ENCODE measurements around the gene STK35.

STK35 gene

GRCh38 chr20:2101057-2101864 is at the start of gene STK35:
TSS of gene STK35 (plus strand) at chr20:2101827. CDS start at chr20:2101882, 55 bp downstream.
- peak; percentile 74 for DNase-seq

GRCh38 chr20:2051946-2052345 is 49.7 kb upstream of the STK35 start:
- no peak for DNase-seq

- no peak for DNase-seq
Measured at GRCh38 chr20:2052741-2053140, 48.9 kb upstream of the STK35 start.

- no peak for DNase-seq
Measured at GRCh38 chr20:2053615-2054014, 48.0 kb upstream of the STK35 start.

- no peak for DNase-seq
Measured at GRCh38 chr20:2054911-2055310, 46.7 kb upstream of the STK35 start.

- no peak for DNase-seq
Measured at GRCh38 chr20:2059411-2059810, 42.2 kb upstream of the STK35 start.

GRCh38 chr20:2065099-2065498 is 36.5 kb upstream of the STK35 start:
- DNase-seq = no peak

- DNase-seq = no peak
Measured at GRCh38 chr20:2066461-2067122, 35.0 kb upstream of the STK35 start.

GRCh38 chr20:2080532-2081224 is 20.9 kb upstream of the STK35 start:
- no peak for DNase-seq

- no peak for DNase-seq
Measured at GRCh38 chr20:2084703-2085102, 16.9 kb upstream of the STK35 start.

GRCh38 chr20:2086177-2086979 is 15.2 kb upstream of the STK35 start:
- DNase-seq = no peak

- DNase-seq = no peak
Measured at GRCh38 chr20:2086980-2087377, 14.6 kb upstream of the STK35 start.

- DNase-seq = no peak
Measured at GRCh38 chr20:2088891-2089290, 12.7 kb upstream of the STK35 start.

GRCh38 chr20:2089447-2089846 is 12.2 kb upstream of the STK35 start:
- DNase-seq = no peak

- peak; percentile 25 for DNase-seq
Measured at GRCh38 chr20:2093159-2093781, 8.4 kb upstream of the STK35 start.

GRCh38 chr20:2093883-2094282 is 7.7 kb upstream of the STK35 start:
- no peak for DNase-seq

GRCh38 chr20:2101865-2102584 is 398 bp downstream of the STK35 start:
- peak; percentile 92 for DNase-seq

- DNase-seq = peak; percentile 85
Measured at GRCh38 chr20:2102585-2103460, 1.2 kb downstream of the STK35 start.

GRCh38 chr20:2103461-2104153 is 2.0 kb downstream of the STK35 start:
- no peak for DNase-seq

- DNase-seq = no peak
Measured at GRCh38 chr20:2104236-2104635, 2.6 kb downstream of the STK35 start.

Measured in activated naive CD4-positive, alpha-beta T cell treated with Interleukin-2 at 50 U/mL for 16 hours (primary cell).